WTC11 (cell line): ENCODE results near the gene ABCG1. TPM values are rescaled to one million over a fixed set of nuclear protein-coding genes. Genes with fewer than 3 reads are reported as not detected.

Experiments
- ATAC-seq: fragments of 200-7000 bp; cut with Tn5 transposase; 2 replicates; pipeline ENCODE4 v1.10.0; 2021; ENCODE audit warnings: mild to moderate bottlenecking, moderate library complexity
- CTCF ChIA-PET: fragments of 300-600 bp; sonication (Branson Sonifier 250); formaldehyde crosslinking; loops from one replicate; lab custom pipeline; 2021; ENCODE audit warnings: antibody characterized with exemption; lab: Charles Lee
- POLR2A ChIA-PET: fragments of 350-600 bp; sonication (Branson Sonifier 250); formaldehyde crosslinking; loops from one replicate; lab custom pipeline; 2021; ENCODE audit warnings: antibody characterized with exemption; lab: Charles Lee
- DNase-seq: peaks from one replicate; pipeline ENCODE4 v3.0.0; 2021; ENCODE audit warnings: low spot score
- H3K27ac Mint-ChIP-seq: 2 replicates; pipeline ENCODE4 v1.8.0; 2021; ENCODE audit warnings: mixed read lengths
- H3K27me3 Mint-ChIP-seq: 2 replicates; pipeline ENCODE4 v1.8.0; 2021; ENCODE audit warnings: low read depth, mild to moderate bottlenecking, moderate library complexity, mixed read lengths
- H3K36me3 Mint-ChIP-seq: 2 replicates; pipeline ENCODE4 v1.8.0; 2021; ENCODE audit warnings: mixed read lengths
- H3K4me1 Mint-ChIP-seq: 2 replicates; pipeline ENCODE4 v1.8.0; 2022; ENCODE audit warnings: mixed read lengths
- H3K4me3 Mint-ChIP-seq: 2 replicates; pipeline ENCODE4 v1.8.0; 2021; ENCODE audit warnings: mild to moderate bottlenecking, moderate library complexity, mixed read lengths
- H3K9me3 Mint-ChIP-seq: 2 replicates; pipeline ENCODE4 v1.8.0; 2021; ENCODE audit warnings: mixed read lengths
- AFF4 ChIP-seq: sonication (generic); formaldehyde crosslinking; IDR thresholded peaks from 2 replicates; pipeline ENCODE4 v1.8.1; 2023; ENCODE audit warnings: mild to moderate bottlenecking, missing genetic modification reagents, borderline replicate concordance
- EMX1 ChIP-seq: fragments of 250-450 bp; sonication (Bioruptor Pico); IDR thresholded peaks from 2 replicates; pipeline ENCODE4 v1.8.0; 2021; ENCODE audit warnings: mild to moderate bottlenecking
- GABPB1 ChIP-seq: sonication (generic); formaldehyde crosslinking; IDR thresholded peaks from 2 replicates; pipeline ENCODE4 v1.8.1; 2023; ENCODE audit warnings: mild to moderate bottlenecking, missing genetic modification reagents
- GRHL2 ChIP-seq: fragments of 250-450 bp; sonication (Bioruptor Pico); IDR thresholded peaks from 2 replicates; pipeline ENCODE4 v1.8.0; 2022; ENCODE audit warnings: mild to moderate bottlenecking, moderate library complexity; ENCODE audit not compliant: insufficient replicate concordance, severe bottlenecking
- IRF2 ChIP-seq: sonication (generic); formaldehyde crosslinking; IDR thresholded peaks from 2 replicates; pipeline ENCODE4 v1.8.0; 2022; ENCODE audit warnings: low read depth, missing genetic modification reagents, borderline replicate concordance
- MAX ChIP-seq: sonication (generic); formaldehyde crosslinking; IDR thresholded peaks from 2 replicates; pipeline ENCODE4 v1.8.0; 2022; ENCODE audit warnings: mild to moderate bottlenecking, missing genetic modification reagents
- NR1H2 ChIP-seq: sonication (generic); formaldehyde crosslinking; IDR thresholded peaks from 2 replicates; pipeline ENCODE4 v1.9.0; 2021; ENCODE audit warnings: mild to moderate bottlenecking, moderate library complexity, missing genetic modification reagents
- OVOL2 ChIP-seq: fragments of 250-450 bp; sonication (Bioruptor Pico); IDR thresholded peaks from 2 replicates; pipeline ENCODE4 v1.9.0; 2021; ENCODE audit warnings: mild to moderate bottlenecking, borderline replicate concordance
- PRRX2 ChIP-seq: fragments of 250-450 bp; sonication (Bioruptor Pico); IDR thresholded peaks from 2 replicates; pipeline ENCODE4 v1.8.0; 2021; ENCODE audit warnings: mild to moderate bottlenecking
- TCF7 ChIP-seq: sonication (generic); formaldehyde crosslinking; IDR thresholded peaks from 2 replicates; pipeline ENCODE4 v1.8.0; 2022; ENCODE audit warnings: mild to moderate bottlenecking, low read depth, missing genetic modification reagents, moderate library complexity
- ZNF317 ChIP-seq: sonication (generic); formaldehyde crosslinking; IDR thresholded peaks from 2 replicates; pipeline ENCODE4 v1.8.1; 2023; ENCODE audit warnings: low read depth, mild to moderate bottlenecking, moderate library complexity, missing genetic modification reagents, borderline replicate concordance
- ZNF512 ChIP-seq: sonication (generic); formaldehyde crosslinking; IDR thresholded peaks from 2 replicates; pipeline ENCODE4 v1.8.1; 2022; ENCODE audit warnings: missing genetic modification reagents, borderline replicate concordance
- total RNA-seq: library from RNA; stranded (reverse); gene quantifications from 3 replicates; pipeline ENCODE4 v1.2.3, GENCODE V29; 2021
- TF ChIP-seq, protein P1 (sequence below): fragments of 250-450 bp; sonication (Bioruptor Pico); conservative IDR thresholded peaks from 2 replicates; pipeline ENCODE4 v1.9.0; 2021; ENCODE audit warnings: mild to moderate bottlenecking

The ABCG1 gene
- total RNA-seq, 1 experiment from 2014 or later, result 4.0 TPM

DNA sequence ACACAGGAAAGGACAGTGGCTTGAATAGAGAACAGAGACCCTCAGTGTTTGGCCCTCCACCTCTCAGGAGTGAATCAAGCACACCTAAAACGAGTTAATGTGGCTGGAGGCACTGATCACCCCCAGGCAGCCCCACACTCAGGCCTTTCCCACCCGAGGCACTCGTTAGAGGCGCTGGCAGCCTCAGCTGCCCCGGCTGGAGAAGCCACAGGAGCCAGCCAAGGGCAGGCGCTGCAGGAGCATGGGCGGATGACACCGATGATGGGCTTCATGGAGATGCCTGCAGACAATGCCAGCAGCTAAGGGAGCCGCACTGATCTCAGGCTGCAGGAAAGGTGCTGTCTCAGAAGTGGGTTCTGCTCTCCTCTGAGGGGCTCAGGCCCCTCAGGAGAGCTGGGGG, 24.1 kb upstream of the ABCG1 start (continued):
- TF ChIP-seq AFF4 (CRISPR knock-in tag), result no peak
- TF ChIP-seq, protein P1, sequence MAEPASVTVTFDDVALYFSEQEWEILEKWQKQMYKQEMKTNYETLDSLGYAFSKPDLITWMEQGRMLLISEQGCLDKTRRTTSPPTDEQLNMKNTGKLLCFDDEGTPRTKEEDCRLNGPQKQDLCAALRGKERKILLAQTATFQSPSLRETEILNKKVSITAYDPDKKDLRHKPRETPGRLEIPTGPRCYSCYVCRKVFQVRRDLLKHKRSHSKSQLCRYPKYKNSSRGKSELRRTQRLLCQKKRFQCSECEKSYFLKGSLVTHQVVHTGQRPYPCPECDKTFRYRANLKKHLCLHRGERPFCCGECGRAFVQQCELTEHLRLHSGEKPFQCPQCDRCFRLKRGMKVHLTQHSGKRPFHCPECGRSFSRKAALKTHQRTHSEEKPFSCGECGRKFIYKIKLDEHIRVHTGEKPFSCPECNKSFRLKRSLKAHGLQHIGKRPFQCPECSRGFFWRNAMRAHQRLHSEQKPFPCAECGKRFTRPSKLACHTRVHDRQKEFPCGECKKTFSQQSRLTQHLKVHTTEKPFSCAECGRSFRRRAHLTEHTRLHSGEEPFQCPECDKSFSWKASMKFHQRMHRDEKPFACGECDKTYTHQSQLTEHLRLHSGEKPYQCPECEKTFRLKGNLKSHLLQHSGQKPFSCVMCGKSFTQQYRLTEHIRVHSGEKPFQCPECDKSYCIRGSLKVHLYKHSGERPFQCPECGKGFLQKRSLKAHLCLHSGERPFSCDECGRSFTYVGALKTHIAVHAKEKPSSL (CRISPR knock-in tag), result no peak
- no peak for TF ChIP-seq ZNF512 (CRISPR knock-in tag)
- TF ChIP-seq GRHL2 (CRISPR knock-in tag), result no peak
- TF ChIP-seq OVOL2 (CRISPR knock-in tag), result no peak

DNA sequence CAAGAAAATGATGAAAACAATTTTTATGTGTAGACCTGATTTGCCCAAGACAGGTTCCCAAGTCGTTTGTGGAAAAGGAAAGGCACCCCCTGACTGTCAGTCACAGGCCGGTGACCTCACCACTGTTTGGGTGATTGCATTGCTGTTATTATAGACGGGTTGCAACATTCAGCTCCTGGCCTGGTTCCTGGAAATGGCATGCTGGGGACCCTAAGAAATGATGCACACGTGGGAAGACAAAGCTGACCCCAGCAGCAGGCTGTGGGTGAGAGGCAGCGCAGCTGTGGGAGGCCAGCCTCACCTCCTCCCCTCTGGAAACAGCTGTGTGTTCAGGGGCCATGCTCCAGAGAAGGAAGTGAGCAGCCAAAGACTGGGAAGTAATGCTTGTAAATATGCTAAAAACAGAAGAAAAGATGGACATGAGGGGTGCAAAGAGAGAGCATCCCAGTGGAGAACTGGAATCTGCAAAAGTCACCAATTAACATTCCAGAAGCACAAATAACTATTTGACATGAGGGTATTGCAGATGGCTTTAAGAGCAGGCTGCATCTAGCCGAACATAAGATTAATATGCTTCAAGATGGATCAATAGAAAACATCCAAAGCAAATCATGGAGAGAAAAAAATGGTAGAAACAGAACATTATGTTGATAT, 23.4 kb upstream of the ABCG1 start:
- no peaks in the 10 kb centered on the region; the same call in 1 of the 2 replicates for H3K27me3 Mint-ChIP-seq
- CTCF ChIA-PET, result interaction anchor here (1.5 kb wide), 1 partner anchor 63 kb away, joined by 5 read pairs; no protein-coding TSS in a partner anchor
- POLR2A ChIA-PET, result no interaction called here
- no peaks in the 10 kb centered on the region for H3K4me1 Mint-ChIP-seq
- no peak for DNase-seq
- no peak for ATAC-seq
- no peak overlapping the region for H3K4me3 Mint-ChIP-seq
- no peak overlapping the region for H3K27ac Mint-ChIP-seq
- TF ChIP-seq PRRX2, result no peak
- TF ChIP-seq OVOL2 (CRISPR knock-in tag), result no peak
- no peak for TF ChIP-seq MAX (CRISPR knock-in tag)
- no peak for TF ChIP-seq TCF7 (CRISPR knock-in tag)
- no peak for TF ChIP-seq IRF2 (CRISPR knock-in tag)
- no peak for TF ChIP-seq EMX1 (CRISPR knock-in tag)
- no peak for TF ChIP-seq NR1H2 (CRISPR knock-in tag)
- no peak for TF ChIP-seq ZNF317
- peaks cover 8% of the 10 kb centered on the region for H3K9me3 Mint-ChIP-seq
- no peaks in the 10 kb centered on the region for H3K36me3 Mint-ChIP-seq

- Mint-ChIP-seq H3K27ac (no peak overlapping the region), H3K27me3 (no peaks in the 10 kb centered on the region; the same call in 1 of the 2 replicates), H3K4me1 (no peaks in the 10 kb centered on the region), H3K4me3 (no peak overlapping the region), H3K9me3 (peaks cover 8% of the 10 kb centered on the region), H3K36me3 (no peaks in the 10 kb centered on the region)
- no peak for DNase-seq
- CTCF ChIA-PET, result no interaction called here
- ATAC-seq, result no peak
- POLR2A ChIA-PET, result no interaction called here
- TF ChIP-seq ZNF317 (no peak), GABPB1 (CRISPR knock-in tag) (peak; percentile 92)
These were observed 19.7 kb upstream of the ABCG1 start for GRCh38 chr21:42198929-42199867.
